ENCODE data around the gene SOX8.

SOX8 gene

DNA sequence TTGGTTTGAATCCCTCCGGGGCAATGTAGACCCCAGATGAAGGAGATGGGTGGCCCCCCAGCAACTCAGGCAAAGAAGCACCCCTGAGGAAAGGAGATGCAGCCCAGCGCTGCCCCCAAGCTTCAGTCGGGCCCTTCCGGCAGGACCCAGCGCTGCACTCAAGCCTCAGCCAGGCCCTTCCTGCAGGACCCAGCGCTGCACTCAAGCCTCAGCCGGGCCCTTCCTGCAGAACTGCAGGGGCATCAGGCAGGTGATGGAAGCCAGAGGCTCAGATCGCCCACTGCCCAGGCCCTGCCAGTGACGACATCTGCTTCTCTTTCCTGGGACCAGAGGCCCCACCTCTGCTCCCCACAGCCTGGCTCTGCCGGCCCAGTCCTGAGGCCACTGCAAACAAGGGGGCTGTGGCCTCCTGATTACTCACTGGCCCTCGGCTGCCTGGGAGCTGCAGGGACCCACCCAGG is 7.8 kb downstream of the SOX8 start:
- DNase-seq = no peak

DNA sequence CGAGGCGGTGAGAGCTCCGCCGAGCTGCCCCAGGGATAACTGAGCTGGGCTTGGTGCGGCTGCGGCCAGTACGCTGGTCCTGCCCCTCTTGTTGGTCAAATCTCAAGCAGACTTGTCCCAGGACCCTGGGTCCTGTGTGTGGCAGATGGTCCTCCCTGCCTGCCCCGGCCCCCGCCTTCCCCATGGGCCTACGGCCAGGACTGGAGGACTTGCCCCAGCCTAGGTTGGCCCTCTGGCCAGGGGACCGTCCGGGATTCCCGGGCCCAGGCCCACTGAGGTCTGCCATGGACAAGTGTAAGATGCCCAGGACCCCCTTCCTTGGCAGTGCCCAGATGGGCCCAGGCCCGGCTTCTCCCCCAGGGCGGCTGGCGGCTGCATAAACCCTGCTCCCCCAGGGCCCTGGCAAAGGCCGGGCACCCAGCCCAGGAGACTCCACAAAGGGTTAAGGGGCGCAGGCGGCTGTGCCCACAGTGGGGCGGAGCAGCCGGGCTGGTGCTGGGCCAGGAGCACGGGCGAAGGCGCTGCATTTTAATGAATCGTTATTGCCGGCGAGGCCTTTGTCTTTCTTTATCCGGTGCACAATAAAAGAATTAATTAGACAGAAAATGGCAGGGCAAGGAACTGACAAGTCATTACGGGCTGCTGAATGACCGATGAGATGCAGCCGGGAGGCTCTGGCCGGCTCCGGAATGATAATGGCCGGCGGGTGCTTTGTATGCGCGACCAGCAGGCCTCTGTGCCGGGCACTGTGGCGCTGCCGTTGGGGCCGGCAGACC is 9.1 kb downstream of the SOX8 start:
- DNase-seq = no peak

DNA sequence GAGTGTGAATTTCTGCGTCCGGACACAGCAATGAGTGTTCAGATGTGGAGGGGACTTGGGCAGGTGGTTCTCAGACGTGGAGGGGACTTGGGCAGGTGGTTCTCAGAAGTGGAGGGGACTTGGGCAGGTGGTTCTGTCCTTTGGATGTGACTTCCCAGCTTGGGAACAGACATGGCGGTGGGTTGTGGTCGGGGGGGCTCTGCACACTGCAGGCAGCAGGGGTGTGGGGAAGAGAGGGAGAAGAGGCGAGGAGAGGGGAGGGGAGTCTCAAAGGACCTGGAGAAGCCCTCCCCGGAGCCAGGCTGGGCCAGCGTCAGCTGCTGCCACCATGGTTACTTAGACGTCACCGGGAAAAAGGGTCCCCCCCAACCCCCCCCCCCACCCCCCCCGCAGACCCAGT is 9.8 kb downstream of the SOX8 start:
- no peak for DNase-seq

DNA sequence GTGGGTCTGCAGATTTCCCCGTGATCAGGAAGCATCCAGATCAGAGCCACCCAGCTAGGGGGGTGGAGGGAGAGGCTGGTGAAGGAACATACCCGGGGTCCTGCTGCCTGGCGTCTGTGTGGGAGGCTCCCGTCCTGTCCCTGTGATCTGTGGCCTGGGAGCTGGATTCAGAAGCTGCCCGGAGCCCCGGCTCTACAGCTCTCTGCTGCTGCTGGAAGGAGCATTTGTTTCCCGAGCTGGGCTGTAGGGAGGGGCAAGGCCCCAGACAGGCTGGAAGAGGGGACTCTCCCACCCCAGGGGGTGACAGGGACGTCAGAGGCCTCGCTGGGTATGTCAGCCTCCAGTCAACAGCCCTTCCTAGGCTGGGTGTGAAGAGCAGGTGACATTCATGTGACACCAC is 10.2 kb downstream of the SOX8 start:
- no peak for DNase-seq

DNA sequence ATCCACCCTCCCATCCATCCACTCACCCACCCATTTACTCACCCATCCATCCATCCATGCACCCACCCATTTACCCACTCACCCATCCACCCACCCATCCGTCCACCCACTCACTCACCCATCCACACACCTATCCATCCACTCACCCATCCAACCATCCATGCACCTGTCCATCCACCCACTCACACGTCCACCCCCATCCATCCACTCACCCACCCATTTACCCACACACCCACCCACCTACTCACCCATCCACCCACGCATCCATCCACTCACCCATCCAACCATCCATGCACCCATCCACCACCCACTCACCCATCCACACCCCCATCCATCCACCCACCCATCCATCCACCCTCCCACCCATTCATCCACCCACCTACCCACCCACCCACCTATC is 12.2 kb downstream of the SOX8 start:
- DNase-seq = no peak

DNA sequence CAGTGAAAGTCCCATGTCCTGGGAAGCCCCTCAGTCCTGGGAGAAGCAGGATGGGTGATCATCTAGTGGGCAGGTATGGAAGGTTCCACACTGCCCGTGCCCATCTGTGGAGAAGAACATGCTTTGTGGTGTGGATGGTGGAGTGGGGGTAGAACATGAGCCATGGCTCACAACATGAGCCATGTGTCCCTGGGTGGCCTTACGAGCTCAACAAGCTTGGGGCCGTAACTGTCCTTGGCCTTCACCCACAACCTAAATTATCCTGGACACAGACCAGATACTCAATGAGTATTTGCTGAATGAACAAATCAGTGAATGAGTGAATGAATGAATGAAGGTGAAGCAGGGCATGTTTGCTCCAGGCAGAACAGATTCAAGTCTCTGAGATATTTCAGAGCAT is 13.5 kb downstream of the SOX8 start:
- no peak for DNase-seq

DNA sequence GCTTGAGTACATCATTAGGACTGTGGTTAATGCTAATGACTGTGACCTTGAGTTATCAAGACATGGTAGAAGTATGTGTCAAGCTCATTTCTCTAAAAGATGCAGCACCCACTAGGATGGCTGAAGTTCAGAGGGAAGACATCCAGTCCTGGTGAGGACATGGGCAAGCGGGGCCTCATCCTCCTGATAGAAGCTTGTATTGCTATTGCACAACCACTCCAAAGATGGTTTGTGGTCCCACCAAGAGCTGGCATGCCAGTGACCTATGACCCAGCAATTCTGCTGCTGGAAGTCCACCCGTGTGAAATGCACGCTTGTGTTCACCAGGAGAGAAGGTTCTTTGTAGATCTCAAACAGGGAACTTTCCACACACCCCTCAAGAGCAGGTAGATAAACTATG is 14.2 kb downstream of the SOX8 start:
- no peak for DNase-seq

DNA sequence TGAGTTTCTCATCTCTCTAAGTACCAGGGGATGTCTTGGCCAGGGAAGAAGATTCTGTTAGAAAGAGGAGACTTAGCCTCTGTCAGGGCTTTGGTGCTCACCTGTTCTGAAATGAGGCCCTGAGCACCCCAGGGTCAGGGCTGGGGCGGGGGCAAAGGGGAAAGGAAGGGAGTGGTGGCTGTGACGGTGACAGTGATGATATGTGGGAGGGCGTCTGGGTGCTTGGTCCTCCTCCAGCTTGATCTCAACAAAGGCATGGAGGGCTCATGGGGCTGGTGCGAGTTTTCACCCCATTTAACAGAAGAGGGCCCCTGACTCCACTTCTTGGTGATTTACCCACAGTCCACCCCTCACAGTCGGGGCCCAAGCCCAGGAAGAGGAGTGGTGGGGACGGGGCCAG is 15.1 kb downstream of the SOX8 start:
- DNase-seq = no peak

DNA sequence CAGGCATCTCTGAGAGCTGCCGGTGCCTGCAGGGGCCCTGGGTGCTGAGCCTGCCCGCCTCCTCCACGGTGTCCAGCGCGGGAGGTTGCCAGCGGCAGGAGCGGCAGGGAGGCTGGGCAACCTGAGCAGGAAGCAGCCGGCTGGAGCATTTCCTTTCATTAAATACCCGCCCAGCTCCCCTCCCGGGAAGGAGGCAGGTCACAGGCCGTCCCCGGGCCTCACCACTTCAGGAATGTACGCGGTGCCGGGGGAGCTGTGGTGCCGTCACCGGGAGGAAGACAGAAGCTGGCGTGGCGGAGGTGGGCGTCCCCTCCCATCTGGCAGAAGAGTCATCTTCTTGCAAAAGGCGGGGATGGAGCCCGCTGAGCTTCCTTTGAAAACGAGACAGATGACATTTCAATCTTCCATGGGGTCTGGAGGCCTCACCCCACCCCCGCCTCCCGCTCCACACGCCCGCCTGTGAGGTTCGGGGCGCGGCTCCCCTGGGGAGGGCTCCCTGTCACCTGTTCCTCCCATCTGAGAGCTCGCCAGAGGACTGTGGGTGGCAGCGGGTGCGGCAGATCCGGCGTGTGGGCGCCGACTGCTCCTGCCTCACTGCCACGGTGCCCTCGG is 16.0 kb downstream of the SOX8 start:
- peak; percentile 73 for DNase-seq

DNA sequence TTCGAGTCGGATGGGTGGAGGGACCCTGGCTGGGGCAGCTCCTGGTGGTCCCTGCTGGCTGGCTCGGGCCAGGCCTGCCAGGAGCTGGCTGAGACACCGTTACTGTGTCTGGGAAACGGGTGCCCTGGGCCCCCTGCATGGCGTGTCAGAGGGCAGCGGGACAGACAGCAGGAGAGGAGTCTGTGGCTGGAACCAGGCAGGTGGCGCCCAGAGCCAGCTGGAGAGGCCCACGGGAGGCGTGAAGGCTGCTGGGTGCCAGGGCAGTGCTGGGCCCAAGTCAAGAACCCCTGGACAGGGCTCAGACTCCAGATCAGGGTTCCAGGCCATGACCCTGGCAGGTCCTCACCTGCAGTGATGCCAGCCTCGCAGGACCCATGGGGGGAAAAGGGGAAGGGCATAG is 16.6 kb downstream of the SOX8 start:
- no peak for DNase-seq

DNA sequence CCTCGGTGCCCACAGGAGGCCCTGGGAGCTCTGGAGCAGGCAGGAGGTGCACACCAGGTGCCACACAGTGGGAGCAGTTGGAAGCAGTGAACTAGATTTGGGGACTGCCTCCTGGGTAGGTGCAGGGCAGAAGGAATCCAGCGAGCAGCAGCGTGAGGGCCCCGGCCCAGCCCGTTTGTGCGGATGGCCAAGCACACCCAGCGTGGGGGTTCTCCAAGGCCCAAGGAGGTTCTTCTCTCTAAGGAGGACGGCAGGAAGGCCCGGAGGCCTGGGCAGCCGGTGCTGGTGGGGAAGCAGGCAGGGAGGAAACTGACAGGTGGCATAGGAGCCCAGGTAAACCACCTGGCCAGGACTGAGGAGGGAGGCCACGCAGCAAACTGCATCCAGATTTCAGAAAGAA is 17.0 kb downstream of the SOX8 start:
- no peak for DNase-seq

DNA sequence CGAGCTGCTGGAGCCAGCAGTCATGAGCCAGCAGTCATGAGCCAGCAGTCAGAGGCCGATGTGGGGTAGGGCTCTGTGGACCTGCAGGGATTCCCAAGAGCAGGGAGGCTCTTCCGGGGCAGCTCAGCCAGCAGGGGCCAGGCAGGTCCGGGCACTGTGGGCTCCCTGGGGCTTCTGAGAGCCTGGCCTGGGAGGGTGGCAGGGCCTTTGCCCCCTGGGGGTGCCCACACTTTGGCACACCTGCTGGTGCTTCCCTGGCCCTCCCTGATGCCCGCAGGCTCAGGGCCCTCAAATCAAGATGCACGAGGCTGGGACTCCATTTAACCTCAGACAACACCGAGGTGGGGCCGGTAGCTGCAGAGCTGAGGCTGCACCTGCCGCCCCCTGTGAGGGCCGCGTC is 18.1 kb downstream of the SOX8 start:
- DNase-seq = no peak

DNA sequence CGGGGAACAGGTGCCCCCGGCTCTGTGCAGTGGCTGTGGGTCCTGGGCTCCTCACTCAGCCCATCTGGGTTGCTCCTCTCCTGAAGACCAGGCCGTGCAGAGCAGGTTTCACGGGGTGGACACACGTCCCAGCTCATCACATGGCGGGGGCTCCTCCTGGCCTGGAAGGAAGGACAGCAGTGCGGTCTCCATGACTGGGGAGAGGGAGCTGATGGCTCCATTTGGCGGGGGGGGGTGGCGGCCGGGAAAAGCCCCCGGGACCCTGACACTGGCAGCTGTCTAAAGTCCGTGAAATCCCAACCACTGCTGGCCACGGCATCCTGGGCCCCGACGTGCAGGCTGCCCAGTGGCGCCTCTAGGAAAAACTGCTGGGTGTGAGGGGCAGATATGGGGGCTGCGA is 19.0 kb downstream of the SOX8 start:
- DNase-seq = no peak

DNA sequence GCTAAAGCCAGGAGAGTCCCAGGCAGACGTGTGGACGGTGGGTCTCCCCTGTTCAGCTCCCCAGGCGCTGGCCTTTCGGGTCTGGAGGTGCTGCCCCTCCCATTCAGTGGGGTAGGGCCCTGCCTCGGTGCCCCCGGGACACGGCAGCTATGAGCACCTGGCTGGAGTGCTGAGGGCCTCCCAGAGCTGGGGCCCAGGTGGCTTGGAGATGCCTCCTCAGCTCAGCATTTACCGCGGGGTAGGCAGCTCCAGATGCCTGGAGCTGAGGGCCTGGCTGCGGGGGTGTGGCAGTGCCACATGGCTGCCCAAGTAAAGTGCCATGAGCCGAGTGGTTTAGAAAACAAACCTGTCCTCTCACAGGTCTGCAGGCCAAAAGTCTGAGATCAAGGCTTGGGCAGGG is 19.5 kb downstream of the SOX8 start:
- no peak for DNase-seq

DNA sequence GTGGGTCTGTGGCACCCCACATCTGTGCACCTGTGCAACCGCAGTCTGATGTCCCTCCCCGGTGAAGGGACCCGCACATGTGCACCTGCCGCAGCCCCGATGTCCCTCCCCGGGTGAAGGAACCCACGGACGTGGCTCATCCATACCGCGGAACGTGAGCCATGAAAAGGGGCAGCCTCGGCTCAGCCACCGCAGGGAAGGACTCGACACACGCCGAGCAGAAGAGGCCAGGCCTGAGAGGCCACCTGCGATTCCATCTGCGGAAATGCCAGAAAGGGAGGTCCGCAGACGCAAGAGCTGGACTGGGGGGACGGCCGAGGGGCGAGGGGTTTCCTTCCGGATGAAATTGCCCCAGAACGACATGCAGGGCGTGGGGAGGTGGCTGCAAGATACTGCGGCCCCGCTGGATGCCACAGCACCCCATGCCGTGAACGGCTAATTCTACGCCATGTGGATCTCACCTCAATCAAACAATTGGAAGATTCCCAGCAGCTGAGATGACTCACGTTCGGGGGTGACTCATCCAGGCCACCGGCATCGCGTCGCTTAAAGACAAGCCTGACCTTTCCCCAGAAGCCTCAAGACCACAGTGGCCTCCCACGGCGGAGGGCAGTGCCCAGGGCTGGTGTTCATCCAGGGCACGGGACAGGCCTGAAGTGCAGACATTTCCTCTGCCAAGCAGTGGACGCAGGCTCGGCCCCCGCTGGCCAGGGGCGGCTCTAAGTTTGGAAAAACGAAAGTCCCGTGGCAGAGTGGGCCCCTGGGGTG is 21.0 kb downstream of the SOX8 start:
- DNase-seq = peak; percentile 82

DNA sequence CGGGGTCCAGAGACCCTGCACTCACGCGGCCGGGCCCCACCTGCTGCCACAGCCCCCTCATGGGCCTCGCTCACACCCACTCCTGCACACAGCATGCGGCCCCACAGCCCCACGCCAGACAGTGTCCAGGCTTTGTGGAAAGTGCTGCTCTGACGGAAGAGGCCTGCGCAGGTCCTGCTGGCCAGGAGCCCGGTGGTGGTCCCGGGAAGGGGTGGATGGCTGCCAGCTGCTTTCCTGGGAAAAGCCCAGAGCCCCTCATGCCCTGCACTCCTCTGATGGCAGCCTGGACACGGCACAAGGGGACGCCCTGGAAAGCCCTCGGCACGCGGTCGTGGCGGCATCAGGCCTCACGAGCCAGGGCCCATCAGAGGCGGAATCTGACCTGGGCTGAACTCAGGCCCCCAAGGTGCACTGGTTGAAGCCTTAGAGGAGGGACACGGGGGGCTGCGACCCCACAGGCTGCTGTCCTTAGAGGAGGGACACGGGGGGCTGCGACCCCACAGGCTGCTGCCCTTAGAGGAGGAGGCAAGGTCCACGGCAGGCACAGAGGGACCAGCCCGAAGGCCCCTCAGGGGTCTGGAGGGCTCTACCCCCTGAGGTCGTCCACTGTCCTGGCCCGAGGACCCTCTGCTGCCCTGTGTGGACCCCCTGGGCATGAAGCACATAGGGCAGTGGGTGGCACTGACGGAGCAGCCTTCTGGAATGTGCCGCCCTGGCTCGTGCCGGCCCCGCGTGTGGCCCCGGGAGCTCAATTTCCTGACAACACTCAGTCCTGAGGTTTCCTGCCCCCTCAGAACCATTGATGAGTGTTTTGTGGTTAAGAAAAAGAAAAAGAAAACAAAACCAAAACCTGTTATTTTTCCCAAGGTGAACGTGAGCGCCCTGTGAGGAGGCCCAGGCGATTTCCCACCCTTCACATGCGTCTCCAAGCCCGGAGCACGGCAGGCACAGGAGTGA is 22.1 kb downstream of the SOX8 start:
- peak; percentile 49 for DNase-seq

DNA sequence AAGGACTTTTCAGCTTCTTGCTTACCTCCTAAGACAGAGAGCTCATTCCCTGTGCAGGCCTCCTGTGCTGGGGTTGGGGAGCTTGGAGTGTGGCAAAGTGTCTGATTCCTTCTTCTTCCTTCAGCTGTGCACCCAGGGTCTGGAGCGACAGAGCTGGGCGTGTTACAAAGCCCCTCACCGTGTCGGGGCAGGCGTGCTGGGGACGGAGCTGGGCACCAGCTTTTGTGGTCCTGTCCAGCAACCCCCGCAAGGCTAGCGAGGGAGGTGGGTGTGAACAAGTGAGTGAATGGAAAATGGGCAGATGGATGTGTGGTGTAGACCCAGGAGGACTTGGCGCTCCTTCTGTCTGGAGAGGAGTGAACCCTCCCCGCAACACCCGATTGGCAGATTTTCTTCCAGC is 23.7 kb downstream of the SOX8 start:
- no peak for DNase-seq

DNA sequence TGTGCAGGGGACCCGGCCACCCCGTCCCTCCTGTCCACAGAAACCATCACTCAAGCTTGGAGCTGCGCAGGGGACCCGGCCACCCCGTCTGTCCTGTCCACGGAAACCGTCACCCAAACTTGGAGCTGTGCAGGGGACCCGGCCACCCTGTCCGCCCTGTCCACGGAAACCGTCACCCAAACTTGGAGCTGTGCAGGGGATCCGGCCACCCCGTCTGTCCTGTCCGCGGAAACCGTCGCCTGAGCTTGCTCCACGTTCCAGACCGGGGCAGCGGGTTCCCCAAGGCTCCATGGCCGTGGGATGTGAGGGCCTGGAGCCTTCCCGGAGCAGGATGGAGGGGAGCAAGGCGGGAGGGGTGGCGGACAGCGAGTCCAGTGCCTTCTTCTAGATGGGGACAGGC is 25.2 kb downstream of the SOX8 start:
- no peak for DNase-seq

DNA sequence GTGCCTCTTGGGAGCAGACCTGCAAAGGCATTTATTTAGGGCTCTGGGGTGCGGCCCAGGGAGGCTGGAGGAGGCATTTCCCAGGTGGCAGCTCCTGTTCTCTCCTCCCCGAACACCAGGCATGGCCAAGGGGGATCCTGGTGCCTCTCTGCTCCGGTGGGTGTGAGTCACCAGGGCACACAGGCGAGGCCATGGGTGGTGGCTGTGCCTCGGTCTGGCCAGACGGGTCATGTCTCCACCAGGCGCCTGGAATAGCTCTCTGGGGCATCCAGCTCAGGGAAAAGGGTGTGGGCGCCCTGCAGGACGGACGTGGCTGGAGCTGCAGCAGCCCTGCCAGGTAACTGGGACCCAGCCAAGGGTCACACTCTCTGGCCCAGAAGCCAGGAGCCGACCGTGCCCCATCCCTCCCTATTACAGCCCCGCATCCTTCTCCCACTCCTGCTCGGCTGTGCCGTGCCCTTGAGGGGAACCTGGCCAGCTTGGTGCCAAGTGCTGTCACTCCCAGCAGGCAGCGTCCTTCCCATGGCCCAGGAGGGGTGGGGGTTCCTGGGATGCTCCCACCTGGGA is 25.8 kb downstream of the SOX8 start:
- DNase-seq = no peak

DNA sequence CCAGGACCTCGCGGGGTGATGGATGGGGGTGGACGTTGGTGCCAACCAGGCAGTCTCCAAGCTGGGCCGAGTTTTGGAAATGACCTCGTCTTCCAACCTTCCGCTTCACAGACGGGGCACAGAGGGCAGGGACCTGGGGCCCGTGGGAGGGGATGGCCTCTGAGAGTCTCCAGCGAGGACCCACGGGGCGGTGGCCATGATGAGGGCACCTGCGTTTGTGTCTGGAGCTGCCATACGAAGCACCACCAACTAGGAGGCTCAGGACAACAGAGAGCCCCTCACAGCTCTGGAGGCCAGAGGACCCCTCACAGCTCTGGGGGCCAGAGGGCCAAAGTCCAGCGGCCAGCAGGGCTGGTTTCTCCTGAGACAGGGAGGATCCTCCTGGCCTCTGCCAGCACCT is 26.5 kb downstream of the SOX8 start:
- no peak for DNase-seq

DNA sequence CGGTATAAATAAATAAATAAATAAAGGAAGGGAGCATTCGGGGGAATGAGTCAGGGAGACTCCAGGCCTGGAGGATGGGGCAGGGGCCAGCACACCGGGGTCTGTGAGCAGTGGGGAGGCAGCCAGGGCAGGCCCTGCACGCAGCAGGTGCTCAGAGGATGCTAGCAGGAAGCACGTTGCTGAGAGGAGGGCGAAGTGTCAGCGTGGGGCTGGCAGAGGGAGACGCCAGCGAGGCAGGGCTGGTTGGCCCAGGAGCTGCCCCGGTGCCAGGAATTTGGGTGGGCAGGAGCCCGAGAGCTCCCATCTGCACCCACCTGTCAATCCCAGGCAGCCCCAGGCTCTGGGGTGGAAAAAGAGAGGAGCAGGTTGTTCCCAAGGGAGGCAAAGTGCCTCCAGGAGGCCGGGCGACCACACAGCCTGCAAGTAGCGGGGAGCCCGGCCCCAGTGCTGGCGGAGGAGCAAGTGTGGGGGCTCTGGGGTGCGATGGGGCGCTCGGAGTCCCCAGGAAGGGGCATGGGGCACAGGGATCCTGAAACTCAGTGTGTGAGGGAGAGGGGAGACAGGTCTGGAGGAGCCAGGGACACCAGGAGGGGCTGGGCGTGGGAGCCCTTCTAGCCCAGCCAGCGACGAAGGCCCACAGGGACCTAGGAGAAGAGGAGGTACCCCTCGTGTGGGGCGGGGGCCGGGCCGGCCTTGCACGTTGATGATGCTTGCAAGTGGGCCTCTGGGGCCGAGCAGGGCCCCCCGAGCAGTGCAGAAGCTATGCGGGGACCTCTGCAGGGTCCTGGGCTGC is 28.0 kb downstream of the SOX8 start:
- DNase-seq = no peak

DNA sequence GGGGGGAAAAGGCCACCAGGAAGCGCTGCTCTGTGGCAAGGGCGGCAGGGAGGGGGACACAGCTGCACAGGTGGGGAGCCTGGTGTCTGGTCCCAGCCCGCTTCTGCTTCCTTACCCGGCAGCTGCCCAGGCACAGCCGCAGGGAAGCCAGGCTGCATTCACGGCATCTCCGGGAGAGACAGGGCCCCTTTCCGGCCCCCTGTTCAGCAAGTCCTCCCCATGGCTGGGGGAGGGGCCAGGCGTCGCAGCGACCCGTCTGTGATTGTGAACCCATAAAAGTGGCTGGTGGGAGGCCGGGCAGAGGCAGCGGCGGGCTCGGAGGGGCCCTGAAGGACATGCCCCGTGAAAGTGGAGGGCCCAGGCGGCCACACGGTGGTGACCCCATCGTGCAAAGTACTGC is 28.7 kb downstream of the SOX8 start:
- DNase-seq = no peak

Measured in EL (cell line).